GM21515 (cell line): ENCODE measurements around the gene TULP4.

Experiments
- ATAC-seq: cut with Tn5 transposase; IDR thresholded peaks from one replicate; pipeline ENCODE4 v1.9.1; 2021; ENCODE audit not compliant: unreplicated experiment

TULP4 gene

GRCh38 chr6:158312165-158312564 is at the start of gene TULP4:
TSS of gene TULP4 (plus strand) at chr6:158312465. CDS start at chr6:158314017, 1,552 bp downstream.
- no peak for ATAC-seq

DNA sequence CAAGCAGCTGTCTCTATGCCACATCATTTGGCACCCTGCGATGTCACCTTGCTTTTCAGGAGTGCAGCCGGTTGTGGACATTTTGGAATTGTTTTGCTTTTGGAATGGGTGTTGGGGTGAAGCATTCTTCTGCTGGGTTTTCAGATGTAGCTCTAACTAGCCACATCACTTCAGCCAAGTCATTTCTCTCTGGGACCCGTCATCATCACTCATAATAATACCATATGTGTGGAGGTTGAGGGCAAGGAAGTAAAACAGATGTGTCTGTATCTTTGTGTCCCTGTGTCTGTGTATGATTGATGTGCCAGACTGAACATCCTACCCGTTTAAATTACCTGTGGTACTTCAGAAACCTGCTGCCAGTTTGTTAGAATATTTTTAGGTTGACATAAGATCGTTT is 49.5 kb upstream of the TULP4 start:
- ATAC-seq, result no peak

- ATAC-seq, result no peak
These were observed 48.1 kb upstream of the TULP4 start for GRCh38 chr6:158264180-158264579.

GRCh38 chr6:158266131-158266530 is 46.1 kb upstream of the TULP4 start:
- ATAC-seq, result no peak

DNA sequence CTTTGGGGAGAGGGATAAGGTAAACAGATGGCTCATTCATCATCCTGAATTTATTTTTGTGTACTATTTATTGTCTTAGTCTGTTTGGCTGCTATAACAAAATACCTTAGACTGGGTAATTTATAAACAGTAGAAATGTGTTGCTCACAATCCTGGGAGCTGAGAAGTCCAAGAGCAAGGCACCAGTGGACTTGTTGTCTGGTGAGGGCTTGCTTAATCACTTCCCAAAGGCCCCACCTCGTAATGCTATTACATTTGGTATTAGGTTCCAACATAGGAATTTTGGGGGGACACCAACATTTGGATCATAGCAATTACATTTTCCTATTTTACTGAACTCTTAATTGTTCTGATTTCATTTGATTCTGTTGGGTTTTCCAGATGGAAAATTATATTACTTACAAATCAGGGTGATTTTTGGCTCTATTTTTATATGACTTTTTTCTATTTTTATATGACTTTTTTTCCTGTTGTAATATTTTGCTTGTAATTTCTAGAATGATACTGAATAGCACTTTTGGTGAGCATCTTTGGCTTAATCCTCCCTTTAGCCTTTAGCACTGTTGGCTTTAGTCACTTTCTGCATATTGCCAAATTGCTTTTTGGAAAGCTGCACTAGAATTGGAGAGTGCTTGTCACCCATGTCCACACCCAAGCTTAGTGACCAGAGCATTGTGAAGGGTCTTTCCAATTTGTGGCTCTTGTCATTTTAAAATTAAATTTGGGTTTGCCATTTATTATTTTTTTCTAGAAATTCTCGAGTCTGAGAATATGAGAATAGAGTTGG is 43.7 kb upstream of the TULP4 start:
- ATAC-seq, result no peak

- no peak for ATAC-seq
These were observed 42.6 kb upstream of the TULP4 start for GRCh38 chr6:158269657-158270056.

DNA sequence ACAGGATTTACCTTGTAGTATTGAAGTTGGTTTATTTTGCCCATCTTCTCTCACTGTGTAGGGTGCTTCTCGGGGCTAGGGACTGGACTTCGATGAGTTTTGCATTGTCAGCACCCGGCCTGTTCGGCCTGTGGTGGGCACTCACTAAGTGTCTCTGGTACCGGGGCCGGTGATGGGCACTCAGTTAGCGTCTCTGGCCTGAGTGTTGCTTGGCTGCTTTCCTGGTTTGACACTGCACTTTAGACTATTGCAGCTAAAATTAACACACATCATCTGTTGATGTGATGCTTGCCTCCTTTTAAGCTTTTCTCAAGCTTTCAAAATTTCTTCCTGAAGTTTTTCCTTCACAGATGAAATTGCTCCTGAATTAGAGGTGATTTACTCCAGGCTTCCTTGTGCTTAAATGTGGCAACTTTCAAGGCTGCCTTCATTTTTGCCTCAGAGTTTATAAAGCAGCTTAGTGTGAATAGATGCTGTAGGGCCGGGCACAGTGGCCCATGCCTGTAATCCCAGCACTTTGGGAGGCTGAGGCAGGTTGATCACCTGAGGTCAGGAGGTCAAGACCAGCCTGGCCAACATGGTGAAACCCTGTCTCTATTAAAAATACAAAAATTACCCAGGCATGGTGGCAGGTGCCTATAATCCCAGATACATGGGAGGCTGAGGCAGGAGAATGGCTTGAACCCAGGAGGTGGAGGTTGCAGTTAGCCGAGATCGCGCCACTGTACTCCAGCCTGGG is 41.7 kb upstream of the TULP4 start:
- no peak for ATAC-seq

- no peak for ATAC-seq
These were observed 39.9 kb upstream of the TULP4 start for GRCh38 chr6:158272324-158272723.

GRCh38 chr6:158278004-158278403 is 34.3 kb upstream of the TULP4 start:
- ATAC-seq, result no peak

GRCh38 chr6:158279615-158280014 is 32.6 kb upstream of the TULP4 start:
- ATAC-seq, result no peak

DNA sequence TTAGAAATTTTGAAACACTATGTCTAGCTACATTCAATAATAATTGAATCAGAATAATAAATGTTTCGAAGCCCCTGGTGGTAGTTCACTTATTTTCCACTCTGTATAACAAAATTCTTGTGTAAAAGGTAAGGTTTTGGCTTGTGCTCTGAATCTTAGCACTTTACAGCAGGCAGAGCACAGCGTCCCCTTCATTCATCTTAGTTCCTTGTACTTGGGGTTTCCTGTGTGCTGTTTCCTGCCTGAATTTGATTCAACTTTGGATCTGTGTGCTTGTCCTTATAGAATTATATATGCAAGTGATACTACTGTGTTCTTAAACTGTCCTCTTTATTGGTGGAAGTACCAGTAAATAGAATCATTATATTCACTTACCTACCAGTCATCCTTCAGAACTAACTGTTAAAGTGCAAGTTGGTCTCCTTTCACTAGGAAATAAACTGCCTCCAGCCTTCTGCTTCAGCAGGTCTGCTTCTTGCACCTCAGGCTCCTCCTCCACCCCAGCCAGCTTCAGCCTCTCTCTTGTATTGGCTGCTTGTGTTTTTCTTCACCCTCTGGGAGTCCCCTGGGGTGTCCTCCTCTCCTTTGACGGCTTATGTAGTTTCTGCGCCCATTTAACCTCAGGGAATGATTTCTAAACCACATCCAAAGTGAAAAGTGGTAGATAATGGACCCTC is 28.8 kb upstream of the TULP4 start:
- no peak for ATAC-seq

- ATAC-seq, result no peak
These were observed 28.0 kb upstream of the TULP4 start for GRCh38 chr6:158284007-158284875.

DNA sequence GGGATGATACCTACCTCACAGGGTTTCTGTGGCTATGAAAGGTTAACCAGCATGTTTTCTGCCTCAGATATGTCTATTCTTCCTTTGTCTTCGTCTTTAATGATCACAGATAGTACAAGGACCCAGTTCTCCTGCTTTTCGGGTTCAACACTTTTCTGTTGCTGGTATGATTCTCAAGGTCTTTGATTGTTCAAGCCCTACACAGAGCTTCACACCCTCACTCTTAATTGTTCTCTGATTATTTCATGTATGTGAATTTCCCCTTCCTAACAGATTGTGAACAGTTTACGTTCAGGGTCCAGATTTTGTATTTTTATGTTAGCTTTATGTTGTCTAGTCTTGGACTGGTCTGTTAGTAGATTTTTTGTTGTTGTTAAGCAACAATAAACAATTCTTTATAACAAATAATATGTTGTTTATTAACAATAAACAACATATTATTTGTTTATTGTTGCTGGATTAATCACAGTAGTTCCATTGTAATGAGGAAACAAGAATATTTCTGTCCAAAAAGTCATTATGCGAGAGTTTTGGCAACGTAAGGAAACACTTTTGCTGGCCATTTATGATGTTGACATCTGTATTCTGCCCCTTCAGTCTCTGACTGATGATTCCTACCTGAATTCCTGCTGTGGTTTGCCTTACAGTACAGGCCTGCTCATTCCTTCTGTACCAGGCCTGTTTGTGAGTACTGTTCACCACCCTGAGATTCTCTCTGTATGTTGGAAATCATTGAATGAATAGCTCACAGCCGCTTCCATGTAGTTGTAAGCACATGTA is 27.2 kb upstream of the TULP4 start:
- ATAC-seq, result no peak

DNA sequence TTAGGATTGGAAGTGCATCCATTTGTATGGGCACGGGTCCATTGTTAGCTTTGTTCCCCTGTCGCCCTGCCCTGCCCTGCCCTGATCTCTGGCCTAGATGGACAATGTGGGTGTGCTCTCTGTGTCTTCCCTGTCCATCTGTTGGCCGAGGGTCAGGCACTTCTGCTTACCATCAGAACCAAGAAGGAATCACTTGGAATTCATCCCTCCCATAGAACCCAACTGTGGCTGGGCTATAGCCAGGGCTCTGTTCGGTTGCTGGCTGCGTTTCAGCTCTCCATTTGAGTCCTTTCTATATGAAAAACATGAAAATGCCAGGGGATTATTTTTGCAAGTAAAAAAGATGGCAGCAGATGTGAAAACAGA is 26.6 kb upstream of the TULP4 start:
- no peak for ATAC-seq

DNA sequence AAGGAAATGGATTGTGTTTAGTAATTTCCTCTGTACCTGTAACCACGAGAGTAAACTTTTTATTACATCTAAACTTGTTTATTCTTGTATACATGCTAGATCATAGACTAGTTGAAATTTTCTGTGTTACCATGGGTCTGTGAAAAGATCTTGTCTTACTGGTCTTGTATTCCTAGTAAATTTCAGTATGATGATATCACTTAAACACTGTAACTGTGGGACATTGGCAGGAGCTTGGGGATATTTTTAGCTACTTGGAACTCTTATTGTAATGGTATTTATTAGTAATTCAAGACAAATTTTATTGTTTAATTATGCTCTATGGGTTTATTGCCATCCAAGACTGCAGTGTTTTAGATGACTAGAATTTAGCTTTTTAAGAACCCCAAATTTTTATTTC is 25.9 kb upstream of the TULP4 start:
- no peak for ATAC-seq

- ATAC-seq, result no peak
These were observed 25.2 kb upstream of the TULP4 start for GRCh38 chr6:158287047-158287446.

DNA sequence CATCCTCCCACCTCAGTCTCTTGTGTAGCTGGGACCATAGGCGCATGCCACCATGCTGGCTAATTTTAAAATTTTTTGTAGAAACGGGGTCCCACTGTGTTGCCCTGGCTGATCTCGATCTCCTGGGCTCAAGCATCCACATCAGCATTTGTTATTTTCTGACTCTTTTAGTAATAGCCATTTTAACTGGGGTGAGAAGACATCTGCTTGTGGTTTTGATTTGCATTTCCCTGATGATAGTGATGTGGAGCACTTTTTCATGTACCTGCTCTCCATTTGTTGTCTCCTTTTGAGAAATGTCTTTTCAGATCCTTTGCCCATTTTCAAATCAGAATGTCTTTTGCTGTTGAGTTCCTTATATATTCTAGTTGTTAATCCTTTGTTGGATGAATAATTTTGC is 22.2 kb upstream of the TULP4 start:
- ATAC-seq, result peak; percentile 62

GRCh38 chr6:158290659-158291058 is 21.6 kb upstream of the TULP4 start:
- ATAC-seq, result peak; percentile 89

DNA sequence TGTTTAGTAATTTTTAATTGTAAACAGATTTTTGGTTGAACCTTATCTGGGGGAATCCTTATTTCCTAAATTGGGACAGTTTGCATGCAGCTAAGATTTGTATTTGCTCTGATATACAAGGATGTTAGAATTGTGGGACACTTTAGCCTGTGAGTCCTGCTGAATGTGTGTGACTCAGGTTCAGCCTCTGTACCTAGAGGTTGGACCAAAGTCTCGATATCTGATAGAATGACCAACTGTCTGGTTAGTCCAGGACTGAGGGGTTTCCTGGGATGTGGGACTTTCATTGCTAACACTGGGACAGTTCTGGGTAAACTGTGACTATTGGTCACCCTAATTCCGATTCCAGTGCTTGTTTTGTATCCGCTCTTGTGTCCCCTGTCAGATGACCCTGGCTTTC is 20.2 kb upstream of the TULP4 start:
- no peak for ATAC-seq

DNA sequence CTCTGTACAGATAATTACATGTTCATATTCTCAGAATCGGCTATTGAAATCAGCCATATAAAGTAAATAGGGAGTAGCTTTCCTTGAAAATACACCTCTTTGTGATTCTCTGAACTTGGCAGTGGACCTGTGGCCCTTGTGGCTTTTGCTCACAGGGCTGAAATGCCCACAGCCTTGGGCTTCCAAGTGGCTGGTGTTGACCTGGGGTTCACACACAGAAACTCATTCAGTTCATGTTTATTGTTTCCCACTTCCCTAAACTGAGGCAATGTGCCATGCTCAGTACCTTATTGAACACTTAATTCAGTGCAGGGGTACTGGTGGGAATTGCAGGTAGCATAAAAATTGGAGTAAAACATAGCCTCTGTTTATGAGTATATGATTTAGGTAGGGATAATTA is 19.1 kb upstream of the TULP4 start:
- ATAC-seq, result no peak
